GM12874 (cell line): Measurements from ENCODE around the gene KIF1A.

Source experiments
- CTCF ChIP-seq: IDR thresholded peaks from 2 replicates; pipeline ENCODE4 v1.5.1; 2011; ENCODE audit warnings: low read depth, mild to moderate bottlenecking, control low read depth, low read length, moderate library complexity; ENCODE audit not compliant: insufficient read depth

Gene KIF1A

DNA sequence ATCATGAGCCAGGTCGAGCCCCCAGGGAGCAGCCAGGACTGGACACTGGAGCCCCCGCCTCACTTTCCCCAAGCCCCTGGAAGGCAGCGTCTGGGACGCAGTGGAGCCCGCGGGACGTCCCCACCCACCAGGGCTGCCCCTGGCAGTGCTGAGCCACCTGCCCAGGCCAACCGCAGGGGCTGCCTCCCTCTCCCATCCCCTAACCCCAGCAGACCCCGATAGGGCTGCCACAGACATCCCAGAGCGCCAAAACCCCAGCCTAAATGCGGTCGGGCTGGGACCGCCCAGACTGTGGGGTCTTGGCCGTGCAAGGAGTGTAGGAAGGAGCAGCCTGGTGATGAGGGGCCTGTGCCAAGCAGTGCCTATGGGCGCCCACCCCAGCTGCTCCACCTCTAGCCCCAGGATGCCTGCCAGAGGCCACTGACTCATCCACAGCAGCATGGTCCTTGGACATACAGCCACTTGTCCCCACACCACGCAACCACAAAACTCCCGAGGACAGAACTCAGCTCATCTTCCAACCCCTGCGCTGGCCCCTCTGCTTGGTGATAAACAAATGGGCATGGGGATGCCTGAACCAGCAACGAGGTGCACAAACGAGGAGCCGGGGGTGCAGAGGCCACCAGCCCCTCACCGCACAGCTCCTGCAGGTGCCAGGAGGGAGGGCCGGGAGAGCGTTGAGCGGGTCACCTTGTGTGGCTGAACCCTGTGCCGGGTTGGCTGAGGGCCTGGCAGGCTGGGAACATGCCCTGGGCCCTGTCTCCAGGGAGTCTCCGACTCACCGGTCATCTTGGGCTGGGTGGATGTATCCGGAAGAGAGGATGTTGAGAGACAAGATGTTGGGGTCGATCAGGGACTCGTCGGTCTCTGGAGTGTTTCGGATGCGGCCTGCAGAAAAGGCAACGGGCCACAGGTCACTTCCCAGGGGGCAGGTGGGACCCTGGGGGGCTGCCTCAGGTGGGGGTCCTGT is 83.5 kb downstream of the KIF1A start:
- no peak for TF ChIP-seq CTCF

DNA sequence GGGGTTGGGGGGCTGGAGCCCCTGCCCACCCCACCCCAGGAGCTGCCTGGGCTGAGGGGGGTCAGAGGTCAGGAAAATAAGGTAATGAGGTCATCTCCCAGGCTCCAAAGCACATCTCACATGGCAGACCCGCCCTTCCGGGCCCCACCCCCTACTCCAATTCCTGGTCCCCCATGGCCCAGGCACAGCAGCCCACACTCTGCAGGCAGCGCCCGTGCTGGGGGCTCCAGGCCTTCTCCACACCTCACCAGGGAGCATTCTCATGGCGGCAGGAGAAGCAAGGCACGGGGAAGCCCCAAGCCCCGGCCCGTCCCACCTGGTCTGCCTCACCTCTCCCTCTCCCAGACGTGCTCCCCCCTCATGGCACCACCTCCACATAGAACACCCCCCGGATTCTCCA is 84.5 kb downstream of the KIF1A start:
- TF ChIP-seq CTCF = no peak

GRCh38 chr2:240734756-240735155 is 85.3 kb downstream of the KIF1A start:
- no peak for TF ChIP-seq CTCF

DNA sequence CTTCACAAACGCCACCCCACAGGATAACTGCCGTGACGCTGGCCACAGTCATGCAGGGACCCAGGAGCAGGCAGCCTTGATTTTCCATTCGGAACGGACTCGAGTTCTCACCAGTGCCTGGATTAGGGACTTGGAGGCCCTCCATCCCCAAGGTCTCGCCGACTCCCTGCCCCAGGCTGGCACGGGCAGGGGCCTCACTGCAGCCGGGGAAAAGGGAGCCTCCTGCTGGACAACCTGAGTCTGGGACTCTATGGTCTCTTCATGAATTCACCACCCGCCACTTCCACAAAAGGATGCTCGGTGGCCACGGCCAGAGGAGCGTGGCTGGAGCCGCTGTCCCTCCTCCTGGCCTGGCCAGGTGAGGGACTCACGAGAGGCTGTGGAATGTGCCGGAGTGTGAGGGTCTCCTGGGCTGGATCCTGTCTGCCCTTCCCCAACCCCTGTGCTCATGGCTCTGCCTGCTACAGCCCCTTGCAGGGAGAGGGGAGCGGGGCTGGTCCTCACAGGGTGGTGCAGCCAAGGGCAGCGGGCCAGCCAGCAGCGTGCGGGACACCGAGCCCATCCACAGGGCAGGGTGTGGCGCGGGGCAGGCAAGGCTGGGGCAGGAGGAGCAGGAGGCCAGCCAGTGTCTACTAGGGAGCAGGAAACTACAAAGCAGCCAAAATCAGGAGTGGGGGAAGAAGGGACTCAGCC is 86.1 kb downstream of the KIF1A start:
- TF ChIP-seq CTCF = peak; percentile 42

- TF ChIP-seq CTCF = no peak
Measured at GRCh38 chr2:240732911-240733622, 87.0 kb downstream of the KIF1A start.

GRCh38 chr2:240732184-240732583 is 87.8 kb downstream of the KIF1A start:
- TF ChIP-seq CTCF = no peak

DNA sequence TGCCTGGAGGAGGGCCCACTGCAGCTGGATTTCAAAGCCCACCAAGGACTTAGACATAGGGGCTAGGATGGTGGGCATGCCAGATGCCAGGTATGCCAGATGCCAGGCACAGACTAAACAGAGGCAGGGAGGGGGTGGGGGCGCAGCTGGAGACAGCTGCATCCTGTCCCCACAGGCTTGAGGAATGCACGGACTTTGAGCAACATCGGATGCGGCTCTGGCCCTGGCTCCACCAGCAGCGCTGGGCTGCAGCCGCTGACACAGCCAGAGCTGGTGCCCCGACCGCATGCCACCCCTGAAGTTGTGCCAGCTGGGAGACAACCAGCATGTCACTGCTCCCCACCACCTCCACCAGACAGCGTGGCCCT is 88.9 kb downstream of the KIF1A start:
- TF ChIP-seq CTCF = no peak
